Measurements from ENCODE around the gene MARK1.

MARK1 gene

DNA sequence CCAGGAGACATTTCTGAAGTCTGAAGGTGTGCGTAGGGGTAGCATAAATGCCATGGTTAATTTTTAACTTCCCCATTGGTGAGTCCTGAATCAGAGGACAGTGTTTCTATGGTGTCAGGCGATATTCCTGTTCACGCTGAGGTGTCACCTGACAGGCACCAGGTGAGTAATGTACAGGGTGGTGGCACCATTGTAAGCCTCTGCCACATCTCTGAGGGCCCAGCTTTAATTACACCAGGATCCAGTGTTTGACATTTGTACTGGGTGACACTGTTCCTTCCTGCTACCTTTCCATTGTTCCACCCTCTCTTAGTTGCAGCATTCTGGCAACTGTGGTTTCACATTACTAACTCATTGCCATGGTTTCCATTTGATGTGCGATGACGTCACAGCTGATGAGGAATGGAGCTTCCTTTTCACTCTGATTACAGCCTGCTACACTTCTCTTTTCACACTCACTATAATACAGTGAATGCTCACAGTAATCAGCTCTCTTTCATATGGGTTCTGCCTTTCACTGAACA, 40.6 kb upstream of the MARK1 start:
- Histone ChIP-seq H3K27ac (no peak overlapping the region), H3K36me3 (no peaks in the 10 kb centered on the region), H3K4me3 (ENCODE audit: low read depth in 1 of 2, low read length in 1 of 2) (no peak overlapping the region), H3K9me3 (no peaks in the 10 kb centered on the region), H3K27me3 (no peaks in the 10 kb centered on the region), H3K4me1 (ENCODE audit: control insufficient read depth in 1 of 2, insufficient read depth in 1 of 2, low read depth in 1 of 2, low read length in 1 of 2) (no peaks in the 10 kb centered on the region)
- no peak for TF ChIP-seq CTCF (IDR thresholded peaks at IDR 0.05)

DNA sequence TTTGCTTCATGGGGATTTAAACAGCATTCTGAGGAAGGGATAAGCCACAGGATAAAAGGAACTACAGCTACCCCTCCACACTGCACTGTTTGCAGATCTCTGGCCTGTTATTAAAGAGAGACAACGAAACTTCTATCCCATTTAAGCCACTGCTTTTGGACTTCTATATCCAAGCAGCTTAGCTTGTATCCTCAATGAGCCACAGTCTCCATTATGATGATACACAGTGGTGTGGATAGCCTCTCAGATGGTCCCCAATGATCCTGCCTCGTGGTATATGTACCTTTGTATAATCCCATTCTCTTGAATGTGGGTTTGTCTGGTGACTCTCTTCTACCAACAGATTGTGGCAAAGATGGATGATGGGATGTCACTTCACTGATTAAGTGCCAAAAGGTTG, 36.0 kb upstream of the MARK1 start:
- no peak overlapping the region for H3K27ac ChIP-seq
- H3K4me1 ChIP-seq (ENCODE audit: control insufficient read depth in 1 of 2, insufficient read depth in 1 of 2, low read depth in 1 of 2, low read length in 1 of 2) = no peaks in the 10 kb centered on the region
- H3K27me3 ChIP-seq = no peaks in the 10 kb centered on the region
- H3K36me3 ChIP-seq = no peaks in the 10 kb centered on the region
- TF ChIP-seq CTCF (IDR thresholded peaks at IDR 0.05) = no peak
- no peaks in the 10 kb centered on the region for H3K9me3 ChIP-seq
- no peak overlapping the region for H3K4me3 ChIP-seq (ENCODE audit: low read depth in 1 of 2, low read length in 1 of 2)

GRCh38 chr1:220497220-220497947, 30.6 kb upstream of the MARK1 start:
- Histone ChIP-seq H3K4me1 (ENCODE audit: control insufficient read depth in 1 of 2, insufficient read depth in 1 of 2, low read depth in 1 of 2, low read length in 1 of 2) (no peaks in the 10 kb centered on the region), H3K36me3 (no peaks in the 10 kb centered on the region), H3K4me3 (ENCODE audit: low read depth in 1 of 2, low read length in 1 of 2) (no peak overlapping the region), H3K27ac (no peak overlapping the region), H3K27me3 (no peaks in the 10 kb centered on the region), H3K9me3 (no peaks in the 10 kb centered on the region)
- TF ChIP-seq CTCF (IDR thresholded peaks at IDR 0.05) = no peak

DNA sequence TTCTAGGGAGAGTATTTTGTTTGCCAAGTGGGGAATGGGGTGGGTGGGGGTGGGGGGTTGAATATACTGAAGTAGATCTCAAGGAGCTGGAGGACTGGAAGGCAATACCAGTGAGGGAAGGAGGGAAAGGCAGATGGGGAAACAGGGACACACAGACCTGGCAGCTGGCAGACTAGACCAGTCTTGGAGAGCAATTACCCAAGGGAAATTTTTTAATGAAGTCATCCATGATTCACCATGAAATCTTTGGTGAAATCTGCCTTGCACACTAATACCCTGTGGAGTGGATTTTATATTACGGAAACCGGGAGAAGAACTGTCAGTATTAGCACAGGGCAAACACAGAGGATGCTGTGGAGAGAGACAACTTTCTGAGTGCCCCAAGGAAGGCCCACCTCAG, 29.7 kb upstream of the MARK1 start:
- TF ChIP-seq CTCF (IDR thresholded peaks at IDR 0.05) = no peak
- Histone ChIP-seq H3K27me3 (no peaks in the 10 kb centered on the region), H3K36me3 (no peaks in the 10 kb centered on the region), H3K4me1 (ENCODE audit: control insufficient read depth in 1 of 2, insufficient read depth in 1 of 2, low read depth in 1 of 2, low read length in 1 of 2) (no peaks in the 10 kb centered on the region), H3K4me3 (ENCODE audit: low read depth in 1 of 2, low read length in 1 of 2) (no peak overlapping the region), H3K27ac (no peak overlapping the region), H3K9me3 (no peaks in the 10 kb centered on the region)

DNA sequence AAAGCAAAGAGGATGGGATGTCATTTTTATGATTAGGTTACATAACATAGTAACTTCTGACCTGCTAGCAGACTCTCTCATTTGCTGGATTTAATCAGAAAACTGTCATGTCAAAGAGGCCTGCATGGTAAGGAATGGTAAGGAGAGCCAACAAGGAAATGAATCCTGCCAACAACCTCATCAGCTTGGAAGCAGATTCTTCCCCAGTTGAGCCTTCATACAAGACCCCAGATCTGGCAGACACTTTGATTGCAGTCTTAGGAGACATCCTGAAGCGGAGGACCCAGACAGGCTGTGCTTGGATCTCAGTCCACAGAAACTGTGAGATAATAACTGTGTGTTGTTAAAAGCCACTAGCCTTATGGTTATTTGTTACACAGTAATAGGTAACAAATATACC, 27.6 kb upstream of the MARK1 start:
- Histone ChIP-seq H3K27ac (no peak overlapping the region), H3K4me3 (ENCODE audit: low read depth in 1 of 2, low read length in 1 of 2) (no peak overlapping the region), H3K27me3 (no peaks in the 10 kb centered on the region), H3K4me1 (ENCODE audit: control insufficient read depth in 1 of 2, insufficient read depth in 1 of 2, low read depth in 1 of 2, low read length in 1 of 2) (no peaks in the 10 kb centered on the region), H3K36me3 (no peaks in the 10 kb centered on the region), H3K9me3 (no peaks in the 10 kb centered on the region)
- no peak for TF ChIP-seq CTCF (IDR thresholded peaks at IDR 0.05)
